ENCODE data around the gene SMTN. TPM values are rescaled to one million over a fixed set of nuclear protein-coding genes. Genes with fewer than 3 reads are reported as not detected.
"Not testable (repeated sequence)": the region's sequence is repeated elsewhere in the genome, so short reads cannot be mapped to it uniquely, and the experiment has no call there.

Gene SMTN
- total RNA-seq, 1 donor from 2014 or later = 250 TPM

DNA sequence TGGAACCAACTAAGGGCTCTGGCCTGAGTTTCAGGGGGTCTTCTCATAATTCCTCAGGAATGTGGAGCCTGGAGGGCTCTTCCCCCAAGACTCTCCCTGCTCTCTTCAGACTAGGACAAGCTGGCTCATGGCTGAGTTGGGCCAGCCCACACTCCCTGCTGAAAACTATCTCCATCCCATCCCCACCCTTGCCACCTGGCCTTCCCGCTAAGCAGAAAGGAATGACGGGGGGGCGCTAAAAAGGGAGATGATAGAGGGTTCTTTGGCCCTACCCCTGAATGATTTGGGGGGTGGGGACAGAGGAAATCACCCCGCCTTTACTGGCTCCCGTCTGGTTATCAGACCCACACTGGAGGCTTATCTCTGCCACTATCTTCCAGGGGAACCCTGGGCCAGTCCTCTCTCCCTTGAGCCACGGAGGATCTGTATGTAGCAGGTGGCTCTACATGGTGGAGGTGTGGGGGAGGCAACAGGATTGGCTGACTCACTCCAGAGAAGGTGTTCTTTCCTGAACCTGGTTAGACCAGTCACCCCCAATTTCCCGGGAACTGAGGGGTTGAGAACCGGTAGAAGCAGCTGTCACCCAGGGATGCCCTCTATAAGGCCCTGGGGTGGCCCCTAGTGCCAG is 5.7 kb downstream of the SMTN start:
- ATAC-seq = no peak
- no peak for DNase-seq (ENCODE audit: missing footprints)
- intact Hi-C loops (cut with DNase I) = loop anchor here (5.0 kb wide), 1 partner anchor 145 kb away; no protein-coding TSS in a partner anchor

DNA sequence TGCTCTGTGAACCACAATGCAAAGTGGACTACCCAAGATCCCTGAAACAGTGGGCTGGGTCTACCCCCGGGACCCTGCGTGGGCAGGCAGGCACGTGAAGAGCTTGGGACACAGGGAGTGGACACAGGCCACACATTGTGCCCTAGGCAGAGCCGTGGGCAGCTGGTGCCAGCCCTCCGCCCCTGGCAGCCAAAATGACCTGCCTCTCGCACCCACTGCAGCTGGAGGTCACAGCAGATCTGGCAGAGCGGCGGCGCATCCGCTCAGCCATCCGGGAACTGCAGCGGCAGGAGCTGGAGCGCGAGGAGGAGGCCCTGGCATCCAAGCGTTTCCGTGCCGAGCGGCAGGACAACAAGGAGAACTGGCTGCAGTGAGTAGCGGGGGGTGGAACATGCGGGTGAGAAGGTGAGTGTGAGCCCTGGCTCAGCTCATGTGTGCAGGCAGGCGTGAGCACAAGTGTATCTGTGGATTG is 6.7 kb downstream of the SMTN start:
- no peak for DNase-seq (ENCODE audit: missing footprints)
- intact Hi-C loops (cut with DNase I) = loop anchor here (2.0 to 5.0 kb wide), 2 partner anchors 19 to 145 kb away; partner anchors contain the start of gene SELENOM

DNA sequence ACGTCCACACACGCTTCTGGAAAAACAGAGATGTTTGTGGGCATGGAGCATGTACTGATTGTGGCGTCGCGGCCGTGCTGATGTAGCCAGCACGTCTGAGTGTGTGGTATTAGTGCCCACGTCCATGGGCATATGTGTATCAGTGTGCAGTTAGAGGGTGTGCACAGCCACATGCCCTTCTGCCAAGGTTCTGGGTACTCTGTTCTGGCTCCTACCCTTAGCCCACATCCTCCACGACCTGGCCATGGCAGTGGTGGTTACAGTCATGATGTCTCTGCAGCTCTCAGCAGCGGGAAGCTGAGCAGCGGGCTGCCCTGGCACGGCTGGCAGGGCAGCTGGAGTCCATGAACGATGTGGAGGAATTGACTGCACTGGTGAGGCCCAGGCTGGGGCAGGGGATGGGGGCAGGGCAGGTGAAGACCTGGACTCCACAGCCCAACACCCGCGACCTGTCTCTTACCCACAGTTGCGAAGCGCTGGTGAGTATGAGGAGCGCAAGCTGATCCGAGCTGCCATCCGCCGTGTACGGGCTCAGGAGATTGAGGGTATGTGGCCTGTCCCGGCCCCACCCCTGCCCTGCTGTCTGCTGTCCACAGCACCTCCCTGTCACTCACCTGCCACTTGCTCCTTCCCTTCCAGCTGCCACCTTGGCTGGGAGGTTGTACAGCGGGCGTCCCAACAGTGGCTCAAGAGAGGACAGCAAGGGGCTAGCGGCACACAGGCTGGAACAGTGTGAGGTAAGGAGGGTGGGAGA is 7.3 kb downstream of the SMTN start:
- ATAC-seq = no peak
- intact Hi-C loops (cut with DNase I) = loop anchor here (2.0 to 5.0 kb wide), 2 partner anchors 18 to 144 kb away; partner anchors contain the start of gene SELENOM
- DNase-seq (ENCODE audit: missing footprints) = peak; percentile 60

More for the DNA sequence above, 6.7 kb downstream of the SMTN start:
- no peak for ATAC-seq

DNA sequence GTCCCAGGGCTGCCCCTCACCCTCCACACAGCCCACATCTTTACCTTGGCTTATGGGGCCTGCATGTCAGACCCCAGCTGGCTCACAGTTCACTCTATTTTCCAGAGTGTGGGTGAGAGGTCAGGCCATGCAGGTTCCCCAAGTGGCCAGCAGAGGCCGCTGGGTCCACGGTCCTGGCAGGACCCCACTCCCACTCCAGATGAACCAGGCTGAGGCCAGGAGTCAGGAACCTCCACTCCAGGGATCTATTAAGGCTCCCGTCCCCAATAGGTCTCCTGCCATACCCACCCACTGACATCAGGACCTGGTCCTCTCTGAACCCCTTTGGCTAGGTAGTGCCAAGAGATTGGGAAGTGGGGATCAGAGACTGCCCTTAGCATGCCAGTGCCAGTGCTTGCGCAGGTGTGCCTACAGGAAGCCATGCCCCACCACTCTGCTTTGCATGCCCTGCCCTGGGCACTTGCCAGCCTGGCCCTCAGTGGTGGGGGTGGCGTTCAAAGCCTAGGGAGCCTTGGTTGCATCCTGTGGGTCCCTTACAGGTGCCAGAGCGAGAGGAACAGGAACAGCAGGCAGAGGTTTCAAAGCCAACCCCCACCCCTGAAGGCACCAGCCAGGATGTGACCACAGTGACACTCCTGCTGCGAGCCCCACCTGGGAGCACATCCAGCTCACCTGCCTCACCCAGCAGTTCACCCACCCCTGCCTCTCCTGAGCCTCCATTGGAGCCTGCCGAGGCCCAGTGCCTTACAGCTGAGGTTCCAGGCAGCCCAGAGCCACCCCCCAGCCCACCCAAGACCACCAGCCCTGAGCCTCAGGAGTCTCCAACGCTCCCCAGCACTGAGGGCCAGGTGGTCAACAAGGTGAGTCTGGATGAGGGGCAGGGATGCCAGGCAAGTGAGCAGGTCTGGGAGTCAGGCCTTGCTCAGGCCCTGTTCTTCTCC is 8.3 kb downstream of the SMTN start:
- intact Hi-C loops (cut with DNase I) = loop anchor here (1.0 to 5.0 kb wide), 3 partner anchors 17 to 143 kb away; partner anchors contain the start of gene SELENOM
- DNase-seq (ENCODE audit: missing footprints) (peak; percentile 77), ATAC-seq (peak; percentile 18)

DNA sequence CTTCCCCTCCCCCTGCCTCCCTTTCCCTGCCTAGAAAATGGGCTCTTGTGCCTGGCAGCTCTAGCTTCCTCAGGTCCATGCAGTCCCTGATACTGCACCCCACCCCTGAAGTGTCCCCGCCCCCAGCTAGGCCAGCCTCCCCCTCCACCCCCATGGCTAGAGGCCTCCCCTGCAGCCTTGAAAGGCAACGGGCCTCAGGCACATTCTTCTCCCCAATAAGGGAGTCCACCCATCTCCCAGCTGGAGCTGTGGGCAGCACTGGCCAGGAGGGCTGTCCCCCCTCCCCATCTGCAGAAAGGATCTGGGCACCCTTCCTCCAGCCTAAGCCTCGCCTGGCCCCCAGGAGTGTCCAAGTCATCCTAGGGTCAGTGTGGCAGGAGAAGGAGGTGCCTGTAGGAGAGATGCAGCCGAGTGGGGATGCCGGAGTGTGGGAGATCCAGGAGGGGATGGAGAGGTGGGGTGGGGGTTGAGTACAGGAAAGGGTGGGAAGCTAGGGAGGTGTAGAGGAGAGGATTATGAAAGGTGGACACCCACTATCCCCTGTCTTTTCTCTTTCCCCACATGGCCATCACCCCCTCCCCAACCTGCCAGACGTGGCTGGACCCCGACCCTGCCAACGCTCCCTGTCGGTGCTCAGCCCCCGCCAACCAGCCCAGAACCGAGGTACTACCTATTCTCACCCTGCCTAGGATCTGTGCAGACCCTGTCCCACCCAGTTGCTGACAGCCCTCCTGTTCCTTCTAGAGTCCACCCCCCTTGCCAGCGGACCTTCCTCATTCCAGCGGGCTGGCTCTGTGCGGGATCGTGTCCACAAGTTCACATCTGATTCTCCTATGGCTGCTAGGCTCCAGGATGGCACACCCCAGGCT is 9.3 kb downstream of the SMTN start:
- DNase-seq (ENCODE audit: missing footprints) (no peak), ATAC-seq (no peak)
- intact Hi-C loops (cut with DNase I) = no loop called here

DNA sequence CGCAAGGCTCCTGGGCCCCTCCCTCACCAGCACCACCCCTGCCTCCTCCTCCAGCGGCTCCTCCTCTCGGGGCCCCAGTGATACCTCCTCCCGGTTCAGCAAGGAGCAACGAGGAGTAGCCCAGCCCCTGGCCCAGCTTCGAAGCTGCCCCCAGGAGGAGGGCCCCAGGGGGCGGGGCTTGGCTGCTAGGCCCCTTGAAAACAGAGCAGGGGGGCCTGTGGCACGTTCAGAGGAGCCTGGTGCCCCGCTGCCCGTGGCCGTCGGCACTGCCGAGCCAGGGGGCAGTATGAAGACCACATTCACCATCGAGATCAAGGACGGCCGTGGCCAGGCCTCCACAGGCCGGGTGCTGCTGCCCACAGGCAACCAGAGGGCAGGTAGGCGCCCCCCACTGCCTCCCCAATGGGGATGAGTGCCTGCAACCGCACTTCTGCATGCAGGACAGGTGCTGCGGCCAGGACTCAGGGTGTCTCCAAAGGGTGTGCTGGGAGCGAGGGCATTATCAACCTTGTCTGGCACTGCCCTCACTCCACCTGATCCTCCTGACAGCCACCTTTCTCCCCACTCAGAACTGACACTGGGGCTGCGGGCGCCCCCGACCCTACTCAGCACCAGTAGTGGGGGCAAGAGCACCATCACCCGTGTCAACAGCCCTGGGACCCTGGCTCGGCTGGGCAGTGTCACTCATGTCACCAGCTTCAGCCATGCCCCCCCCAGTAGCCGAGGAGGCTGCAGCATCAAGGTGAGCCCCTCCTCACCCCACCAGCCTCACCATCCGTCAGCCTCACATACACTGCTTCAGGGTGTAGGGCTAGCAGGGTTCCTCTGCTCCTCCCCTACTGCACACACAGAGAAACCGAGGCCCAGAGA is 10.2 kb downstream of the SMTN start:
- intact Hi-C loops (cut with DNase I) = no loop called here
- DNase-seq (ENCODE audit: missing footprints) = peak; percentile 59

DNA sequence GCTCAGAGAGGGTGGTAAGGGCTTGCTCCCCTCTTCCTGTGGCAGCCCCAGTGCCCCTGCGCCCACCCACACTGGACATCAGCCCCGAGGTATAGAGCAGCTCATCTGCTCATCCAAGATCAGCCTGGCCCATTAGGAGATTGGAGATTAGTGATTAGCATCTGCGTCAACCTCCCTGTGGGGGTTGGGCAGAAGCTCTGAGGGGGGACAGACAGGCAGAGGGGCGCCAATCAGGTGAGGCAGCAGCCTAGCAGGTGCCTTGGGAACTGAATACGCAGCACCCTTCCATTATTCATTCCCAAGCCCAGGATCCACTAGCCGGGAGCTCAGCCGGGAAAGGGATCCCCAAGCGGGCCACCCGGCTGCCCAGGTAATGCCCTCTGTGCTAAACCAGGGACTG is 11.0 kb downstream of the SMTN start:
- DNase-seq (ENCODE audit: missing footprints) (no peak), ATAC-seq (no peak)
- intact Hi-C loops (cut with DNase I) = no loop called here

More for the DNA sequence above, 10.2 kb downstream of the SMTN start:
- no peak for ATAC-seq

DNA sequence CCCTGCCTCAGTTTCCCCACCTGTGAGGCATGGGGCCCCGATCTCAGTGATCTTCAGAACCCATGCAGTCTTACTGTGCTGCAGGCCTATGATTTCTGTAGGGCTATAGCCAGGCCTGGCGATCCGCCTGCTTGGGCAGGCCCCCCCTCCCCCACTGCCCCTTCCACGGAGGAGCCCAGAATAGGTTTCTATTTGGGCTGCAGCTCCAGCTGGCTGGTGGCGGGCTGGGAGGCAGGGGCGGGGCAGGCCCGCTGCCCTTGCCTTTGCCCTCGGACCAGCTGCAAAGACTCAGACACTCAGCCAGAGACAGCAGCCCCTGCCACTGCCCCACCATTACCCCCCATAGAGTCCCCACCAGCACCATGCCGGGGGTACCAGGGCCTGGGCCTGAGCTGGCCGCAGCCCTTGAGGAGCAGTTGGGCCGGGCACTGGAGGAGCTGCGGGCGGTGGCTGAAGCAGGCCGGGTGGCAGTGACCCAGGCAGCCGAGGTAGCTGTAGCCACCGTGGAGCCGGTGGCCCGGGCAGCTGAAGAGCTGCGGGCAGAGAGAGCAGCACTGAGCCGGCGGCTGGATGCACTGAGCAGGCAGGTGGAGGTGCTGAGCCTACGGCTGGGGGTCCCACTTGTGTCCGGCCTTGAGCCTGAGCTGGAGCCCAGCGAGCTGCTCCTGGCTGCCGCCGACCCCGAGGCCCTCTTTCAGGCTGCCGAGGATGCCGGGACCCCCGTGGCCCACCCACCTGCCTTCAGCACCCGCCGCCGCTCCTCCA is 12.2 kb downstream of the SMTN start:
- ATAC-seq (peak; percentile 78), DNase-seq (ENCODE audit: missing footprints) (peak; percentile 79)
- intact Hi-C loops (cut with DNase I) = no loop called here

DNA sequence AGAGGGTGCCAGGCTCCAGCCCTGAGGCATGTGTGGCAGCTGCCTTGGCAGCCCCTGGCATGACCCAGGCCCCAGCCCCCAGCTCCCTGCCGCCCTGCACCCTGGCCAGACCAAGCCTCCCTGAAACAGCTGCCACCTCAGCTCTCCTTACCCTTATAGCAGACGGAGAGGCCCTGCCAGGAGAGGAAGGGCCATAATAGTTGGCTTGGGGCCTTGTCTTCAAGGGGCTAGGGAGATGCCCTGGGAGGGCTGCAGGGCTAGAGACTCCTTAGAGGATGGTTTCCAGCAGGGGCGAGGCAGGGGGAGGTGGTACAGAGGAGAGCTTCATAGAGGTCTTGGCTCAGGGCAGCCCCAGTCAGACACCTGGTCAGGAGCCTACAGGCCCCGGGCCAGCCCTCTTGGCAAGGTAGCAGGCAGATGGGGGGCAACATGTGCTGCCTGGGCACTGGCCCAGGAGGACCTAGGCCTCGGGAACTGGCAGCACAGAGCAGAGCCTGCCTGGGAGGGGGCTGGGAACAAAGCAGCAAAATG is 13.0 kb downstream of the SMTN start:
- ATAC-seq (peak; percentile 71), DNase-seq (ENCODE audit: missing footprints) (peak; percentile 85)
- intact Hi-C loops (cut with DNase I) = loop anchor here (2.0 kb wide), 1 partner anchor 25 kb away; no protein-coding TSS in a partner anchor

DNA sequence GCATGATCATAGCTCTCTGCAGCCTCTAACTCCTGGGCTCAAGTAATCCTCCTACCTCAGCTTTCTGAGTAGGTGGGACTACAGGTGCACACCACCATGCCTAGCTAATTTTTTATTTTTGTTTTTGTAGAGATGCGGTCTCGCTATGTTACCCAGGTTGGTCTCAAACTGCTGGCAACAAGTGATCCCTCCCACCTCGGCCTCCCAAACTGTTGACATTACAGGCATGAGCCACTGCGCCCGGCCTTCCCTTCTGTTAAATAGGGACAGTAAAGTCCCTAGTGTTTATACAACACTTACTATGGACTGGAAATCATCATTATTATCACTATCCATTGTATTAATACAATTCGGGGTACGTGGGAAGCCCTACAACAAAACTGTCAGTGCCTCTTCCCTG is 13.6 kb downstream of the SMTN start:
- no peak for ATAC-seq
- peak; percentile 53 for DNase-seq (ENCODE audit: missing footprints)
- intact Hi-C loops (cut with DNase I) = loop anchor here (2.0 kb wide), 1 partner anchor 24 kb away; no protein-coding TSS in a partner anchor

DNA sequence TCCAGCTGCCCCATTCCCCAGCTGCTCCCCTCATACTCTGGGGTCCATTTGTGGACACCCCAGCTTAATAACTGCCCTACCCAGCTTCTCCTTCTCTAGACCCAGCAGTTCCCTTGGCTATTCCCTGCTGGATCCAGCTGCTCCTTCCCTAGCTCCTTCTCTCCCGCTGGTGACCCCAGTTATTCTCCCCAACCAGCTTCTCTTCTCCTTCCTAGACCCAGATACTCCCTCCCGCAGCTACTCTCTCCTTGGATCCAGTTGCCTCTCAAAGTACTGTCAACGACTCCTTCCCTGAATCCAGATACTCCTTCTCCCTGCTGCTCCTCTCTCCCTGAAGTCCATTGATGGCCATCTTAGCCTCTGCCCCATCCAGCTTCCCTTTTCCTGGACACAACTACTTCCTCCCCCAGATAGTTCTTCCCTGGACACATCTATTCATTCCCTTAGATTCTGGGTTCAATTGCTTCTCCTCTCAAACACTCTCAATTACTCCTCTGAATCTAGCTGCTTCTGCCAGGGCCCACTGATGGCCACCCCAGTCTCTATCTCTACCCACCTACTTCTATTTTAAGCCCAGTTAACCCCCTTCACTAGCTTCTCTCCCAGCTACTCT is 14.6 kb downstream of the SMTN start:
- no peak for DNase-seq (ENCODE audit: missing footprints)
- intact Hi-C loops (cut with DNase I) = loop anchor here (2.0 kb wide), 1 partner anchor 23 kb away; no protein-coding TSS in a partner anchor
- no peak for ATAC-seq

DNA sequence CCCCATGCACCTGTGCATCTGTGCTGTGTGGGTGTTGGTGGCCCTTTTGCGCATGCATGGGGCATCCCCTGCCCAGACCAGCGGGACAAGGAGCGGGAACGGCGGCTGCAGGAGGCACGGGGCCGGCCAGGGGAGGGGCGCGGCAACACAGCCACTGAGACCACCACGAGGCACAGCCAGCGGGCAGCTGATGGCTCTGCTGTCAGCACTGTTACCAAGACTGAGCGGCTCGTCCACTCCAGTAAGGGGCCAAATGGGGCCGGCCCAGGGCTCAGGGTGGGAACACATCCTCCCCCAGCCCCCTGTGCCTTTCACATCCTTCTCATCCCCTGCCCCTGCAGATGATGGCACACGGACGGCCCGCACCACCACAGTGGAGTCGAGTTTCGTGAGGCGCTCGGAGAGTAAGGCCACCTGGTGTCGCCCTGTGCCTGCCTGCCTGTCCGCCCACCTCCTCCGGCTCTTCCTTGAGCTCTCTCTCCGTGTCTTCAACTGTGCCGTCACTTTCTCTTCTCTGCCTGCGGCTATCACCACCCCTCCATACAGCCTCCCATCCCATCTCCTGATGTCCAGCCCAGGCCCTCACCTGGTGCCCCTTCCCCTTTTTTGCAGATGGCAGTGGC is 15.7 kb downstream of the SMTN start:
- DNase-seq (ENCODE audit: missing footprints) (peak; percentile 40), ATAC-seq (no peak)
- intact Hi-C loops (cut with DNase I) = no loop called here

DNA sequence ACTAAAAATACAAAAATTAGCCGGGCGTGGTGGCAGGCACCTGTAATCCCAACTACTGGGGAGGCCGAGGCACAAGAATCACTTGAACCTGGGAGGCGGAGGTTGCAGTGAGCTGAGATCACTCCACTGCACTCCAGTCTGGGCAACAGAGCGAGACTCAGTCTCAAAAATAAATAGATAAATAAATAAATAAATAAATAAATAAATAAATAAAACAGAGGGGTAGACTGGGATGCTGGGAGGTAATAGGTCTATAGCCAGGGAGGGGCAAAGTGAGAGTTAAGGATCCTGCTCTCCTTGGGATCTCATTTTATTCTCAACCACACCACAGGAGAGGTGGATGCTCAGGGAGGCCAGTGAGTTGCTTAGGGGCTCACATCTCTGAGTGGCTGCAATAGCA is 16.4 kb downstream of the SMTN start:
- DNase-seq (ENCODE audit: missing footprints); ATAC-seq; intact Hi-C loops (cut with DNase I): not testable (repeated sequence)

DNA sequence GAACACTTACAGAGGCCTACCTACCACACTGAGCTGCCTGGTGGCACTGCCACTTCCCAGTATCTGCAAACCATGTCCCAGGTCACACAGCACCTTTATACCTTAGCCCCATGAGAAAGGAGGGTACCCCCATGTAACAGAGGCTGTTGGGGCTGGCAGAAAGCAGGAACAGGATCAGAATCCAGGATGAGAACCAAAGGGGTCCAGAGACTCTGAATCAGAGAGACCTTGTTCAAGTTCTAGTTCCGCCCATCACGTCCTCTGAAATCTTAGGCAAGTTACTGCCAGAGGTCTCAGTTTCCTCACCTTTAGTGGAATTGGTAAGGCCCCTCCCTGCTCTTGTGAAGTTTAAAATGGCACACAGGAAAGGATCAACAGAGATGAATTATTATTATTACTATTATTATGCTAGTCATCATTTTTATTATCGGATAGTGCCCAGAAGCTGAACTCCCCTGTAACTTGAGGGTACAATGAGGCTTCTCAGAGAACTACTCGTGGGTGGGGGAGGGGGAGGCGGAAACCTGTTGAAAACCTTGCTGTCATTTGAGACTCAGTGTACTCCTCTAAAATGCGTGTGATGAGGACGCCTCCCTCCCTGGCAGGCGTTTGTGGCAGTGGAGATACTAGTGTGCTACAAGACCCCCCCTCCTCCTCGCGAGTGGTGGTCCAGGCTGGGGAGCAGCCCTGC is 17.0 kb downstream of the SMTN start:
- DNase-seq (ENCODE audit: missing footprints) (peak; percentile 46), ATAC-seq (no peak)
- intact Hi-C loops (cut with DNase I) = no loop called here
